Activated B cell treated with CpG ODN at 0.5 μM for 24 hours (primary cell): Measurements from ENCODE around the gene JARID2. TPM values are rescaled to one million over a fixed set of nuclear protein-coding genes. Genes with fewer than 3 reads are reported as not detected.
A peak's percentile ranks its signal among the peaks of the same experiment; 100 is the strongest.

Source experiments
- ATAC-seq: fragments of 200-7000 bp; cut with Tn5 transposase; one replicate; pipeline ENCODE4 v1.10.0; 2021; ENCODE audit warnings: low read depth, mild to moderate bottlenecking, moderate library complexity
- CTCF ChIA-PET: fragments of 350-600 bp; sonication (Branson Sonifier 250); formaldehyde crosslinking; loops from one replicate; lab custom pipeline; 2021; ENCODE audit warnings: antibody characterized with exemption; lab: Charles Lee
- POLR2A ChIA-PET: fragments of 350-600 bp; sonication (Branson Sonifier 250); formaldehyde crosslinking; loops from one replicate; lab custom pipeline; 2021; ENCODE audit warnings: antibody characterized with exemption; lab: Charles Lee
- DNase-seq: peaks from one replicate; pipeline ENCODE4 v3.0.0; 2022
- H3K27ac Mint-ChIP-seq: one replicate; pipeline ENCODE4 v1.8.0; 2020; ENCODE audit warnings: mixed read lengths
- H3K27me3 Mint-ChIP-seq: one replicate; pipeline ENCODE4 v1.8.0; 2021; ENCODE audit warnings: mixed read lengths
- H3K36me3 Mint-ChIP-seq: one replicate; pipeline ENCODE4 v1.8.0; 2021; ENCODE audit warnings: low read depth, mixed read lengths
- H3K4me1 Mint-ChIP-seq: one replicate; pipeline ENCODE4 v1.8.0; 2021; ENCODE audit warnings: mixed read lengths
- H3K4me3 Mint-ChIP-seq: one replicate; pipeline ENCODE4 v1.8.0; 2020; ENCODE audit warnings: mild to moderate bottlenecking, mixed read lengths
- H3K9me3 Mint-ChIP-seq: one replicate; pipeline ENCODE4 v1.8.0; 2020; ENCODE audit warnings: mixed read lengths
- CTCF ChIP-seq: fragments of 200-600 bp; IDR thresholded peaks from one replicate; pipeline ENCODE4 v1.8.0; 2022; ENCODE audit warnings: antibody characterized with exemption, mild to moderate bottlenecking
- intact Hi-C: fragments of 100-400 bp; cut with micrococcal nuclease; formaldehyde crosslinking; loops from one replicate; pipeline ENCODE4 v1.15.1; 2024
- total RNA-seq: library from RNA; stranded (reverse); gene quantifications from 2 replicates; pipeline ENCODE4 v1.2.3, GENCODE V29; 2022

JARID2 gene
- total RNA-seq, 1 donor from 2014 or later = 28.5 TPM

DNA sequence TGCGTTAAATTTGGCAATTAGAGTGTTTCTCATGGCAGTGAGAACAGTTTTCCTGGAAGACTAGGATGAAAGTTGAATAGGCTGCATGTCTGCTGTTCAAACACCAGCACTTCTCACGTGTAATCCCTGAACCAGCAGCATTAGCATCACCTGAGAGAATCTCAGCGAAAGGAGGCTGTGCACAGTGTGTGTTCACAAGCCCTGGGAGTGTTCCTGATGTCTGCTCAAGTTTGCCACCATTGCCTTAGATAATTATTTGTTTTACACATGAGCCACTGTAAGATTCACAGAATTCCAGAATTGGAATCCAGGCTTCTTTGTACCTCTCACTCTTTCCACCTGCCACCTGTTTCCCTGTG lies 117.3 kb downstream of the JARID2 start:
- no peak for TF ChIP-seq CTCF
- DNase-seq (no peak), ATAC-seq (no peak)
- Mint-ChIP-seq H3K4me3 (no peak overlapping the region), H3K9me3 (no peaks in the 10 kb centered on the region), H3K4me1 (peaks cover 38% of the 10 kb centered on the region), H3K27ac (no peak overlapping the region), H3K36me3 (peaks cover 4% of the 10 kb centered on the region), H3K27me3 (no peaks in the 10 kb centered on the region)
- ChIA-PET CTCF (no interaction called here), POLR2A (no interaction called here)
- intact Hi-C loops = loop anchor here (5.0 kb wide), 1 partner anchor 36 kb away; no protein-coding TSS in a partner anchor

DNA sequence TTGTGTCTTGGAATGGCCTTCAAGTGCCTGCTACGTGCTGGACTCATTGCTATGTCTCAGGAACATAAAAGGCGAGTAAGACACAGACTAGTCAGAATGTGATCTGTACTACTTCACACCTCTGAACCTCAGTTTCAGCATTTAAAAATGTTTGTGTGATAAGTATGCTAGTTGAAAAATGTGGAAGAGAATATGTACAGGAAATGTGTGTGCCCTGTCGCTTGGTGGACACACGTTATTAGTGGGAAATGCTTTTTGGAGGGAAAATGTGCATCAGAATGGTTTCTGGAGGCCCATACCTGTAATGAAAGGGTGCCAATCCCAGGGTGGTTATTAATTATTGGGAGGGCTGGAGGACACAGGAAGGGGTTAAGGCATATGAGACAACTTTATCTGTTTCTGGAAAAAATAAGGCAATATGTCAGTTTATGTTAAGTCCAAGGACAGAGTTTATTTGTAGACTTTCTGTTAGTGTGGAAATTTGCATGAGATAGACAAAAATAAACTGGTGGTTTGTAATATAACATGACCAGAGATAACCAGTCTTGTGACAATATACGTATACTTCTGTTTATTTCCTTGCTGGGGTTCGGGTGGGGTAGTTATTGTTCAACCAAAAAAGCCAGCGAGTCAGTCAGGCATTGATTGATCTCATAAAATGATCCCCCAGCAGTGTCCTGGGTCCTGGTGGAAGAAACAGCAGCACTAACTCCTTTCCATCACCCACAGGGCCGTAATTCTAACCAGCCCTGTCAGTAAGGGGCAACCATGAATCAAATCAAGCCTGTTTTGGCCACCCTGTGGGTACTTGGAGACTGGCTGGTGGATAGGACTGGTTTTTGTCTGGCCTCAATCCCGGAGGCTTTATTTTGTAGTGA lies 117.9 kb downstream of the JARID2 start:
- H3K27me3 Mint-ChIP-seq = no peaks in the 10 kb centered on the region
- peaks cover 38% of the 10 kb centered on the region for H3K4me1 Mint-ChIP-seq
- H3K27ac Mint-ChIP-seq = no peak overlapping the region
- TF ChIP-seq CTCF = no peak
- DNase-seq (no peak), ATAC-seq (peak; percentile 38)
- CTCF ChIA-PET = no interaction called here
- intact Hi-C loops = loop anchor here (5.0 kb wide), 1 partner anchor 36 kb away; no protein-coding TSS in a partner anchor
- peaks cover 10% of the 10 kb centered on the region for H3K36me3 Mint-ChIP-seq
- no peak overlapping the region for H3K4me3 Mint-ChIP-seq
- H3K9me3 Mint-ChIP-seq = no peaks in the 10 kb centered on the region
- POLR2A ChIA-PET = no interaction called here

GRCh38 chr6:15364401-15365037 lies 118.7 kb downstream of the JARID2 start:
- Mint-ChIP-seq H3K4me3 (no peak overlapping the region), H3K9me3 (no peaks in the 10 kb centered on the region), H3K36me3 (peaks cover 10% of the 10 kb centered on the region), H3K27ac (no peak overlapping the region), H3K4me1 (peaks cover 36% of the 10 kb centered on the region), H3K27me3 (no peaks in the 10 kb centered on the region)
- DNase-seq = no peak
- intact Hi-C loops = loop anchor here (5.0 kb wide), 1 partner anchor 37 kb away; no protein-coding TSS in a partner anchor
- no peak for TF ChIP-seq CTCF
- POLR2A ChIA-PET = no interaction called here
- CTCF ChIA-PET = no interaction called here
- ATAC-seq = no peak

DNA sequence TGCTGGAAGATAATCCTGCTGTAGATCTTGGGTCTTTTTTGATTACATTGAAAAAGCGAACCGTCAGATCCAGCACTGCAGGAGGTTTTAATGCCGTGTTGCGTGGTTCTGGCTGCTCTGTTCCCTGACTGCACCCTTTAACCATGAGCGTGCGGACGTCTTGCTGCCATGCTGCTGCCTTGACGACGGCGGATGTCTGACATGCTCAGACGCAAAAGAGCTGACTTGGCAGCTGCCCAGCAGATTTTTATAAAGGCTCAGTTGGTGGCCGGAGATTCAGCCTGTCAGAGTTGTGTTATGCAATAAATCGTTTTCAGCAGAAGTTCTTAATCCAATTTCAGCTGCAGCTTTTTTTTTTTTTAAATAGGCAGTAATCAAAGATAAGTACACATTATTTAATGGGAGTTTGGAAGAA lies 119.4 kb downstream of the JARID2 start:
- ChIA-PET CTCF (no interaction called here), POLR2A (interaction anchor here (0.9 kb wide), 1 partner anchor 111 kb away, joined by 4 read pairs; no protein-coding TSS in a partner anchor)
- TF ChIP-seq CTCF = no peak

DNA sequence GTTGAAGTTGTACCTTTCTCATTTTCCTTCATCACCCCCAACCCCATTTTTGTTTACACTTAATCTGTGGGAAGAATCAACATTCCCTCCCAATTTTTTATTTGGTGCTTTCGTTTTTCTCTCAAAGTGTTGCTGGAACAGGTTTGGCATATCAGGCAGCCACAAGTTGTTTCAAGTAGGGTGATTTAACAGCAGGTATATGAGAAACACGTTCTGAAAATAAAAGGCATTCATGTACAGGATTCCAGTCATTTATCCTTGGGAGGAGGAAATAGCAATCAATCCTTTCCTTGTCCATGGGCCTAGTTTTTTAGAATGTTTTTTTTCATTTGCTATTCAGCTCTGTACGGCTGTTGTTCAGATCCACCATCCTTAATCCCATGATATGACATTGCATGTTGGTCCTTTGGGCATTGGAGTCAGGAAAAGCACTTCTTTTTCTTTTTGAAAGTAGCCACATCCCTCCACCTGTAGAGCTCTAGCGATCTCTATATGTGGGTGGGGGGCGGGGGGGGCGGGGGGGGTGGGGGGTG lies 120.2 kb downstream of the JARID2 start:
- ChIA-PET CTCF (no interaction called here), POLR2A (no interaction called here)
- TF ChIP-seq CTCF = no peak
- H3K9me3 Mint-ChIP-seq = no peaks in the 10 kb centered on the region
- ATAC-seq = no peak
- H3K36me3 Mint-ChIP-seq = peaks cover 10% of the 10 kb centered on the region
- no peak overlapping the region for H3K27ac Mint-ChIP-seq
- no peaks in the 10 kb centered on the region for H3K27me3 Mint-ChIP-seq
- H3K4me1 Mint-ChIP-seq = peaks cover 42% of the 10 kb centered on the region
- peak overlapping the region; percentile 11 for H3K4me3 Mint-ChIP-seq
- intact Hi-C loops = no loop called here
- DNase-seq = no peak

More for the DNA sequence above, 119.4 kb downstream of the JARID2 start:
- DNase-seq = no peak
- ATAC-seq = peak; percentile 60
- H3K4me3 Mint-ChIP-seq = peak overlapping the region; percentile 53
- no peak overlapping the region for H3K27ac Mint-ChIP-seq
- no peaks in the 10 kb centered on the region for H3K9me3 Mint-ChIP-seq
- H3K4me1 Mint-ChIP-seq = peaks cover 36% of the 10 kb centered on the region
- H3K27me3 Mint-ChIP-seq = no peaks in the 10 kb centered on the region
- intact Hi-C loops = no loop called here
- H3K36me3 Mint-ChIP-seq = peaks cover 10% of the 10 kb centered on the region
